C4-2B (cell line): ENCODE results near the gene CDHR3.

Source experiments
- H3K27ac ChIP-seq: fragments of 450-650 bp; 2 replicates; pipeline ENCODE4 v1.5.1; 2017
- CTCF ChIP-seq: fragments of 450-650 bp; conservative IDR thresholded peaks from 2 replicates; pipeline ENCODE4 v1.5.1; 2017; ENCODE audit warnings: mild to moderate bottlenecking
- ZFX ChIP-seq: fragments of 450-650 bp; IDR thresholded peaks from 2 replicates; pipeline ENCODE4 v1.6.1; 2017

CDHR3 gene

DNA sequence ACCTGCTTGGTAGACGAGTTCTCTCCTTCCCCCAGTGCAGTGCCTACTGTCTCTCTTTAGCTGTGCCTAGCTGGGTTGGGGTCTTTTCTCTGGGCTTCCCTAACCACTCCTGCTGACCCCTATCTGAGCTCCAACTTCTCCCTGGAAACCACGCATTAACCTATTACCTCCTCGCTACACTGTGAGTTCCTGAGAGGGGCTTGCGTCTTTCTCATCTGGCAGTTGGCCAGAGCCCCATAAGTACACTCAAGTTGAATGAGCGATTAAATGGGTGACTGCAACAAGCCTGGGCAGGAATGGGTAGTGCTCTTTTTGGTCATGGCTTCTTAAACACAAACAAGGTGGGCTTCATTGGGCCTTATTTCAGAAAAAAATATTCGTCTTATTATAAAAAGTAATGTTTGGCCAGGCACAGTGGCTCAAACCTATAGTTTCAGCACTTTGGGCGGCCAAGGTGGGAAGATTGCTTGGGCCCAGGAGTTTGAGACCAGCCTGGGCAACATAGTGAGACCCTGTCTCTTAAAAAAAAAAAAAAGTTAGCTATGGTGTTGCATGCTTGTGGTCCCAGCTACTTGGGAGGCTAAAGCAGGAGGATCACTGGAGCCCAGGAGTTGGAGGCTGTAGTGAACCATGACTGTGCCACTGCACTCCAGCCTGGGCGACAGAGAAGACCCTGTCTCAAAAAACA, 107.6 kb downstream of the CDHR3 start:
- peak overlapping the region; percentile 76 for H3K27ac ChIP-seq
- no peak for TF ChIP-seq ZFX
- no peak for TF ChIP-seq CTCF

DNA sequence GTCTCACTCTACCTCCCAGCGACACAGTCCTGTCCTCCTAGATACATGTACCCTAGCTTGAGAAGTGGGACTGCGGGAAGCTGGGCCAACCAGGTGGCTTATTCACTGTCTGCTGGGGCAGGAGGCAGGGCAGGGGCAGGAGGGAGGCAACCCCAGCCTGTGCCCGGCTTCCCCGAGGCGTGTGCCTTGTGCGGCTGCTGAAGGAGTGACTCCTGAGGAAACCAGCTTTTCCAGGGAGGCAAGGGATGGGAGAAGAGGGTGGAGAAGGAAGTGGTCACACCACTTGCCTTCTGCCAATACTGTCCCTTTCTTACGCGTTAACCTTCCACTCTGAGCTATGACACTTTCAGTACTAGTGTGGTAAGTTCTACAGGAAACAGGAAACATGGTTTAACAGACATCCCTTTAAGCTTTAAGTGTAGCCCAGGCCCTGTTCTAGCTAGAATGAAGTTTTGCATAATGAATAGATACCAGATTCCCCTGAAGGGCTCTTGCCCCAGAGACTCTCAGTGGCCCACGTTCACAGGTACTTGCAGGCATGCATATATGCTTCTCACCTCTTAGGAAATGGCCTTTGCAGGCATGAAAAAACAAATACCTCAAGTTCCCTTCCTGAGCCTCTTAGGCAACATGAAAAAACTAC, 108.4 kb downstream of the CDHR3 start:
- H3K27ac ChIP-seq = peak overlapping the region; percentile 76
- TF ChIP-seq CTCF (no peak), ZFX (no peak)

DNA sequence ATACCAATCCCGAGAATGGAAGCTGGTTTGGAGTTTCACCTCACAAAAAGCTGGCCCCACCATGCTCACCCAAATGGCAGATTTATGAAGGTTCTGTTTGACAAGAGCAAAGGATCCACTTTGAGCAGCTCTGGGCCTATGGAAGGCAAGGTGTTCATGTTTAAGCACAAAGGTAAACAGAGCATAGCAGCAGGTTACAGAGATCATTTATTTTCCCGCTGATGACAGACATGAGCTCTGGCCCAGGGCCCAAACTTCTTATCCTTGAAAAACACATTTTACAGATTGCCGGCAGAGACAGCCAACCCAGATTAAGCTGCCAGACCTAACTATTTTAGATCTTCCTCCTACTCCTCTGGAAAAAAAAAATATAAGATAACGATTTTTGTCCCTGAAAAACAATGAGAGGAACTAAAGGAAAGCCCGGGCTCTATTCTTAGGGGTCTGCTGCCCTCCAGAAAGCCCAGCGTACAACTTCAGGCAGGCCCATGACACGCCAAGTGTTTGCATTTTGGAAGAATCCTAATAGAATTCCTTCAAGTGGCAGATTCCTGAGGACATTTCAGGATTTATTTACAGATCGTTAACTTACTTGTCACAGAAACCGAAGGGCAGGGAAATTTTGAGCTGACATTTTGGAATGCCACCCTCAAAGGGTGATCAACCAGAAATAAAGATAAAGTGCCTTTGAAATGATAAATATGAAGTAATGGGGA, 109.1 kb downstream of the CDHR3 start:
- TF ChIP-seq ZFX (no peak), CTCF (no peak)
- H3K27ac ChIP-seq = peak overlapping the region; percentile 76

DNA sequence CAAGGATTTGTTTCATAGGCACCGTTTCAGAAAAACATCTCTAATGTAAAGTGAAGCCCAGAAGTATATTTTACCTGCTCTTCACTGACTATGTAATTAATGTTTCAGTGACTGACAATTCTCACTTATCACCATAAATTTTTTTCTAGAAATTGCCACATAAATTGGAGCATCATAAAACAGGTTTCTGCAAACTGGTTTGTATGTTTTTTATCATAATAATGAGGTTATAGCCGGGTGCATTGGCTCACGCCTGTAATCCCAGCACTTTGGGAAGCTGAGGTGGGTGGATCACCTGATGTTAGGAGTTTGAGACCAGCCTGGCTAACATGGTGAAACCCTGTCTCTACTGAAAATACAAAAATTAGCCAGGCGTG, 109.6 kb downstream of the CDHR3 start:
- no peak for TF ChIP-seq ZFX
- no peak for TF ChIP-seq CTCF
- H3K27ac ChIP-seq = peak overlapping the region; percentile 76

DNA sequence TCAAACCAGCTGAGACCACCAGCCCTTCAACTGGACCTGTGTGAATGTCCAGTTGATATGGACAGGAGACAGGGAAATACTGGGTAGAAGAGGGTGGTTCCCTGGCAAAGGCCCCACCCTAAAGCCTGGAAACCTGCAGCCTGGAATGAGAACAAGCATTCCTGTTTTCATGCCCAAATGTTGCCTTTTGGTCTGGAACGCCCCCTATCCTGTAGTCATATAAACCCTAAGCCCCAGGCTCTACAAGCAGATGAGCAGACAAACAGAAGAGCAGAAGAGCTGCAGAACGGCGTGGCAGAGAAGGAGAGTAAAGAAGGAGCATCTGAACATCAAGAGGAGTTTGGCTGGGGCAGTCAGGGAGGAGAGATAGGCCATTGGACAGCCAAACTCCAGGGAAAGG, 110.6 kb downstream of the CDHR3 start:
- peak overlapping the region; percentile 76; the same call in 1 of the 2 replicates for H3K27ac ChIP-seq
- TF ChIP-seq CTCF (no peak), ZFX (no peak)

DNA sequence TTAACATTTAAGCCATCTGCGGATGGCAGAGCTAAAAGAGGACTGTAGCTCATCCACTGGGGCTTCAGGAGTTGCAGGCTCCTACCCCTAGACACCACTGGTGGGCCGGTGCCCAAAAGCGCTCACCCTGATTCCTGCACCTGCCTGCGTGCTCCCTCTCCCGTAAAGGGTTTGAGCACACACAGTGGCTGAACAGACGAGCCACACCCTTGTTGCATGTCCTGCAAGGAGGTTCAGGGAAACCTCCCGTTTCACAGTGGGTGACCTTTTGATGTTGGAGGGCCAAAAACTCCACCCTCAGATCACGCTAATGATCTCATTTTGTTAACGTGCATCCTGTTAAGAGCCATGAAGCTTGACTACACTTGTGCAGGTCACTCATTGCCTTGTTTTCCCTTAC, 111.2 kb downstream of the CDHR3 start:
- TF ChIP-seq ZFX (no peak), CTCF (no peak)
- H3K27ac ChIP-seq = no peak overlapping the region

- TF ChIP-seq CTCF (no peak), ZFX (no peak)
- H3K27ac ChIP-seq = no peak overlapping the region
These were observed 112.9 kb downstream of the CDHR3 start for GRCh38 chr7:106075937-106076336.
